CD14-positive monocyte (primary cell): Measurements from ENCODE around the gene ZNF385C. TPM values are rescaled to one million over a fixed set of nuclear protein-coding genes. Genes with fewer than 3 reads are reported as not detected.

Experiments
- DNase-seq, 3 donors: peaks; one replicate each; pipeline ENCODE4 v3.0.0-alpha.2; 2011 to 2022
- H2AFZ ChIP-seq: 2 replicates; pipeline ENCODE4 v1.6.0; 2012; ENCODE audit warnings: mild to moderate bottlenecking, low read depth, low read length, inconsistent platforms; ENCODE audit not compliant: insufficient read depth, poor library complexity, severe bottlenecking
- H3K27ac ChIP-seq, 2 donors: 1 replicate in 1 of 2; 2 replicates in 1 of 2; pipeline ENCODE4 v1.5.1; 2012 to 2013; ENCODE audit warnings: low read length in 2 of 2, control low read depth in 1 of 2, inconsistent platforms in 1 of 2, low read depth in 1 of 2, mild to moderate bottlenecking in 1 of 2
- H3K27me3 ChIP-seq, 2 donors: one replicate each; pipeline versions ENCODE4 v1.6.0 to v1.6.1; 2011 to 2013; ENCODE audit warnings: low read length in 2 of 2; ENCODE audit not compliant: control insufficient read depth in 2 of 2, insufficient read depth in 2 of 2
- H3K36me3 ChIP-seq, 2 donors: replicated peaks in 1 of 2; 1 replicate in 1 of 2; 2 replicates in 1 of 2; pipeline versions ENCODE4 v1.5.1 to v1.6.1; 2012 to 2013; ENCODE audit warnings: low read length in 2 of 2, control low read depth in 1 of 2, inconsistent platforms in 1 of 2, mild to moderate bottlenecking in 1 of 2; ENCODE audit not compliant: insufficient read depth in 2 of 2, control insufficient read depth in 1 of 2
- H3K4me1 ChIP-seq, 2 donors: 1 replicate in 1 of 2; 2 replicates in 1 of 2; pipeline versions ENCODE4 v1.5.1 to v1.6.1; 2012 to 2013; ENCODE audit warnings: low read length in 2 of 2, control low read depth in 1 of 2, inconsistent platforms in 1 of 2, mild to moderate bottlenecking in 1 of 2, moderate library complexity in 1 of 2; ENCODE audit not compliant: insufficient read depth in 2 of 2, control insufficient read depth in 1 of 2
- H3K4me2 ChIP-seq: replicated peaks from 2 replicates; pipeline ENCODE3; 2012; ENCODE audit warnings: low read length, moderate library complexity, mild to moderate bottlenecking; ENCODE audit not compliant: poor library complexity, severe bottlenecking; ENCODE audit errors: extremely low read depth
- H3K4me3 ChIP-seq, 3 experiments: fragments of 200-600 bp in 1 of 3; sonication (generic) in 1 of 3; replicated peaks in 1 of 3; 1 replicate in 2 of 3; 2 replicates in 1 of 3; pipeline ENCODE4 v1.5.1; 2011 to 2013; ENCODE audit warnings: low read length in 3 of 3, mild to moderate bottlenecking in 3 of 3, control low read depth in 2 of 3, low read depth in 2 of 3, inconsistent platforms in 1 of 3, moderate library complexity in 1 of 3
- H3K79me2 ChIP-seq: 2 replicates; pipeline ENCODE4 v1.6.0; 2012; ENCODE audit warnings: mild to moderate bottlenecking, control low read depth, inconsistent platforms, low read length, moderate library complexity; ENCODE audit not compliant: insufficient read depth
- H3K9ac ChIP-seq: 2 replicates; pipeline ENCODE4 v1.6.0; 2017; ENCODE audit warnings: low read length, mild to moderate bottlenecking; ENCODE audit not compliant: insufficient read depth, poor library complexity, severe bottlenecking
- H3K9me3 ChIP-seq, 2 donors: replicated peaks in 1 of 2; 1 replicate in 1 of 2; 2 replicates in 1 of 2; pipeline versions ENCODE4 v1.5.1 to v1.6.1; 2012 to 2013; ENCODE audit warnings: low read length in 2 of 2, control low read depth in 1 of 2; ENCODE audit not compliant: control insufficient read depth in 1 of 2, insufficient read depth in 1 of 2
- H4K20me1 ChIP-seq: 2 replicates; pipeline ENCODE4 v1.6.0; 2012; ENCODE audit warnings: mild to moderate bottlenecking, low read length, control low read depth, moderate library complexity; ENCODE audit not compliant: insufficient read depth
- H3K27ac Mint-ChIP-seq, 7 donors: one replicate each; pipeline ENCODE4 v1.8.0; 2020; ENCODE audit warnings: mild to moderate bottlenecking in 7 of 7, mixed read lengths in 7 of 7, moderate library complexity in 6 of 7, inconsistent platforms in 2 of 7
- H3K27me3 Mint-ChIP-seq, 3 donors: one replicate each; pipeline ENCODE4 v1.8.0; 2021 to 2022; ENCODE audit warnings: low read depth in 3 of 3, mild to moderate bottlenecking in 3 of 3, mixed read lengths in 3 of 3, moderate library complexity in 3 of 3, inconsistent platforms in 1 of 3
- H3K36me3 Mint-ChIP-seq, 2 donors: one replicate each; pipeline ENCODE4 v1.8.0; 2020; ENCODE audit warnings: mixed read lengths in 2 of 2, inconsistent platforms in 1 of 2, mild to moderate bottlenecking in 1 of 2
- H3K4me1 Mint-ChIP-seq: one replicate; pipeline ENCODE4 v1.8.0; 2020; ENCODE audit warnings: mild to moderate bottlenecking, mixed read lengths
- H3K4me3 Mint-ChIP-seq, 2 donors: one replicate each; pipeline ENCODE4 v1.8.0; 2020; ENCODE audit warnings: mild to moderate bottlenecking in 2 of 2, mixed read lengths in 2 of 2, moderate library complexity in 1 of 2
- H3K9me3 Mint-ChIP-seq, 7 donors: one replicate each; pipeline ENCODE4 v1.8.0; 2020 to 2022; ENCODE audit warnings: mixed read lengths in 7 of 7, mild to moderate bottlenecking in 6 of 7, moderate library complexity in 6 of 7, inconsistent platforms in 2 of 7
- CTCF ChIP-seq: fragments of 200-600 bp; IDR thresholded peaks from one replicate; pipeline ENCODE4 v1.8.0; 2022; ENCODE audit warnings: antibody characterized with exemption, mild to moderate bottlenecking
- WGBS: methylation state at CpG from one replicate; pipeline ENCODE4 v1.1.5; 2013; ENCODE audit warnings: missing lambda C conversion rate; ENCODE audit not compliant: insufficient coverage; 5-methylcytosine and 5-hydroxymethylcytosine counted together
- intact Hi-C, 2 donors: fragments of 100-400 bp; cut with micrococcal nuclease; formaldehyde crosslinking; loops; one replicate each; pipeline versions ENCODE4 v1.15.0 to v1.15.1; 2023
- polyA plus RNA-seq, 3 donors: library from polyadenylated mRNA; depleted of rRNA in 1 of 3; unstranded in 2 of 3; stranded (reverse) in 1 of 3; fragments of 300-500 nt in 2 of 3; fragments of >200 nt in 1 of 3; fragmentation: Illumina TruSeq in 2 of 3; gene quantifications; 1 replicate in 2 of 3; 2 replicates in 1 of 3; pipeline ENCODE4 v1.2.3, GENCODE V29; 2012 to 2021

ZNF385C gene
- polyA plus RNA-seq, 3 donors = 0.09 to 0.55 TPM; not detected in 1

GRCh38 chr17:42107124-42107523 lies 8.9 kb upstream of the ZNF385C start:
- H3K27me3 Mint-ChIP-seq = peaks cover 0 to 11% (median 1%) of the 10 kb centered on the region in 3 donors
- peak overlapping the region; percentile 82 for H3K4me2 ChIP-seq
- no peaks in the 10 kb centered on the region for H3K9me3 ChIP-seq
- H3K27ac Mint-ChIP-seq = no peak overlapping the region
- H3K27ac ChIP-seq = no peak overlapping the region
- H3K4me3 Mint-ChIP-seq = peak overlapping the region; percentile 72 to 79
- no peaks in the 10 kb centered on the region for H3K9me3 Mint-ChIP-seq
- no peak for TF ChIP-seq CTCF
- H3K4me1 ChIP-seq = peaks cover 20 to 25% of the 10 kb centered on the region in 2 donors
- peak overlapping the region; percentile 78 for H2AFZ ChIP-seq
- H3K27me3 ChIP-seq = no peaks in the 10 kb centered on the region
- peaks cover 5% of the 10 kb centered on the region for H3K79me2 ChIP-seq
- no peaks in the 10 kb centered on the region for H4K20me1 ChIP-seq
- intact Hi-C loops = no loop called here
- WGBS = 60% methylated on average over 3 of the region's 6 CpGs
- H3K4me1 Mint-ChIP-seq = peaks cover 25% of the 10 kb centered on the region
- H3K4me3 ChIP-seq = peak overlapping the region; percentile 28 to 75 (median 35)
- H3K9ac ChIP-seq = no peak overlapping the region
- DNase-seq = no peak
- H3K36me3 ChIP-seq = peaks cover 14 to 44% of the 10 kb centered on the region in 2 donors
- peaks cover 57 to 67% of the 10 kb centered on the region in 2 donors for H3K36me3 Mint-ChIP-seq

GRCh38 chr17:42106009-42106408 lies 7.7 kb upstream of the ZNF385C start:
- no peak overlapping the region for H3K4me3 Mint-ChIP-seq
- WGBS = 100% methylated on average over 1 of the region's 2 CpGs
- Histone ChIP-seq H4K20me1 (no peaks in the 10 kb centered on the region), H3K4me2 (no peak overlapping the region), H3K9me3 (no peaks in the 10 kb centered on the region), H3K4me3 (no peak overlapping the region), H3K9ac (no peak overlapping the region), H3K36me3 (peaks cover 14 to 44% of the 10 kb centered on the region in 2 donors), H3K27ac (no peak overlapping the region), H3K4me1 (peaks cover 11 to 14% of the 10 kb centered on the region in 2 donors), H2AFZ (no peak overlapping the region), H3K27me3 (no peaks in the 10 kb centered on the region), H3K79me2 (no peaks in the 10 kb centered on the region)
- peaks cover 1 to 11% (median 2%) of the 10 kb centered on the region in 3 donors for H3K27me3 Mint-ChIP-seq
- H3K27ac Mint-ChIP-seq = no peak overlapping the region
- H3K4me1 Mint-ChIP-seq = peaks cover 17% of the 10 kb centered on the region
- no peaks in the 10 kb centered on the region for H3K9me3 Mint-ChIP-seq
- TF ChIP-seq CTCF = no peak
- peaks cover 54 to 64% of the 10 kb centered on the region in 2 donors for H3K36me3 Mint-ChIP-seq
- no peak for DNase-seq
- intact Hi-C loops = no loop called here
